Medulla oblongata (tissue), 1 donor: ENCODE results near the gene PSD2.

Experiments
- DNase-seq: peaks from one replicate; pipeline ENCODE4 v3.0.0-alpha.2; 2015; ENCODE audit errors: extremely low spot score

PSD2 gene

DNA sequence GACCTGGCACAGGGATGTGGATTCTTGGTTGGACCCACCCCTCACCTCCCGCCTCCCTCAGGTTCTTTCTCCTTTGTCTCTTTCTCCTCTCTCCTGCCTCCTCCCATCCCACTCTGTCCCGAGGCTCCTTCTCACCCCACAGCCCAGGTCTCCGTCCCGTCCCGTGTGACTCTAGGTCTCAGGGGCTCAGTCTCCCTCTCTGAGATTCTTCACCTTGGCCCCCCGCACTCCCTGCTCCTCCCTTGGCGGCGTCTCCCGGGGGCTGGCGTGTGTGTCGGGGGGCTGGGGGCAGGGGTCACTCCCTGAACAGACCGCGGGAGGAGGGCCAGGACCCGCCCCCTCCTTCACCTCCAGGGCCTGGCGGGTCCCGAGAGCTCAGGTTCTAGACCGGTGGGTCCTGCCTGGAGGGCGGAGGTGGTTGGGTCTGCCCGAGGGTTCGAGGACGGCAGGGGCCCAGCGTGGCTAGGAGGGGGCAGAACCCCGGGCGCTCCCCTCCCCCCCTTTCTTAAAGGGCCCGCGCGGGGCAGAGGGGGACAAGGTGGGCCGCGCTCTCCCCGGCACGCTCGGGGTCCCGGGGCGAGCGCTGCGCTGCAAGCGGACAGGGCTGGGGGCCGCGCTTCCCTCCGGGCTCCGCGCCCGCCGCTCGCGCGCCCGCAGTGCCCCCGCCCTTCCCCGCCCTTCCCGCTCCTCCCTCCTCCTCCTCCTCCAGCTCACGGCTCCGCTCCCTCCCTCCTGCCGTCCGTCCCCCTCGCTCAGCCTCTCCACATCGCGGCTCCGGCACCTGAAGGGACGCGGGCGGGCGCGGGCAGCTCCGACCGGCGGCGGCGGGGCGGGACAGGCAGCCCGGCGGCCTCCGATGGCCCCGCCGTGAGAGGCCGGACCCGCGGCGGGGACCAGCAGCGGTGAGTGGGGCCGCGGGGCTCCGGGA, at the start of gene PSD2:
TSS of gene PSD2 (plus strand) at position 735 of the 928 bp plus-strand sequence. CDS start 13,633 bp downstream, outside the sequence.
- peak; percentile 46 for DNase-seq

DNA sequence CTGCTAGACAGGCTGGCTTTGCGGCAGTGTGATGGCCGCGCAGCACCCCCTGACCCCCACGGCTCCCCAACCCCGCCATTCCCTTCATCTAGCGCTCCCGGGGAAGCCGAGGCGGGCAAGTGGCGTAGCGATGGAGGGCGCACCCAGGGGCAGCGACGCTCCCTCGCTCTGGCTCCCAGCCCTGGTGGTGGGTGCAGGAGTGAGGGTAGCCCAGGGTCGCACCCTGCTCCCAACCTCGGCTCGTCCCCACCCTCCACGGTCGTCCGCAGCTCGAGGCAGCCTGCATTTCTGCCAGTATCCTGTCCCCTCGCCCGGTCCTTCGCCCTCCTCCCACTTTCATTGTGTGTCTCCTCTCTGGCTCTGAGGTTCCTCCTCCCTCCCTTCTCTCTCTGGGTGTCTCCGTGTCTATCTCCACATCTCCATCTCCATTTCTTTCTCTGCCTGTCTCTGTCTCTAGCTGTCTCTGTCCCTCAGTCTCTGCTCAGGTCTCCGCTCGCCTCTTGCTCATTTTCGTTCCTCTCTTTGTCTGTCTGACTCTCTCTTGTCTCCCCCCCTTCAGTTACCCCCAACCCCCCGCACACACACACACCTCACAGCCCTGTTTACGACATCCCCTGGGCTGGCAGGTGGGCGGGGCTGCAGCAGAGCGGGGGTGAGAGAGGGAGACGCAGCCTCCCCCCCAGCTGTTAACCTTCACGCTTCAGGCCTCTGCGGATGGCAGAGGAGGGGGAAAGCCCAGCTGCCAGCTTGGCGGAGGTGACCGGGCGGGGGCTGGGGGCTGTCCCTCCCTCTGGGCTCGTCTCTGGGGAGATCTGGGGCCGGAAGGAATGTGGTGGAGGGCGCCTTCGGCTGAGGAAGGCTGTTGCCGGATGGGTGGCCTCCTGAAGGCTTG, 48.7 kb upstream of the PSD2 start:
- DNase-seq, result peak; percentile 56

DNA sequence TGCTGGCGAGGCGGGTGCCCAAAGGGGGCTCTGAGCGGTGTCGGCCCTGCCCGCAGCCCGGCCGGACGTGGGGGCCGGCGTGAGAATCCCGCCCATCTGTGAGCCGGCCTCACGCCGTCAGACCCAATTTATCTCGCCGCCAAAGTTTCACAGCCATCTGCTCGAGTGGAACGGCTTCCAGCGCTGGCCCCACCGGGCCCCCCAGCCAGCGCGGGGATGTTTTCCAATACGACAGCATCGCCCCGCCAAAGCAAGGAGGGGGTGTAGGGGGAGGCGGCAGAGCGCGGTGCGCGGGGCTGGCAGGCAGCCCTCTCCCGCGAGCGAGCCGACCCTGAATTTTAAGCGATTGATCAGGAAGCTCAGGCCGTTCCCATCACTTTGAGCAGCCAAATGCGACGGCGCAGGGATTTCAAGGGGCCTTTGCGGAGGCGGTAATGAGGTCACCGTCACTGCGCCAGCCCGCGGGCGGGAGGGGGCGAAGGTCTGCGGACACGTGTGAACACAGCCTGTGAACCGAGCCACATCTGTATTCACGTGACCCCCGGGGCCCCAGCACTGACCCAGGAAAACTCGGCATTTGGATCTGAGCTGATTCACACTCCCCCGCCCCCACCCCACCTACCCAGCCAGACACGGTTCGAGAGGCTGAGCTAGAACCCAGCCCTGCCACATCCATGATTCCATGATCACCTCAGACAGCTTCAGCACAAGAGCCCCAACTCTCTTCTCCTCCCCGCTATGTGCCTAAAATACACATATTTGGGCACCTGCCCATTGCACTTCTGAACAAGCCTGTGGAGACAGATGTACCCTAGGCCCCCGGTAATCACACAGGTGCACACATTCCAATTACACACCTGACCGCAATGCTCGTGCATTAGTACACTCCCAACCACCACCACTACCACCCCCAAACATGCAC, 47.8 kb upstream of the PSD2 start:
- peak; percentile 53 for DNase-seq

DNA sequence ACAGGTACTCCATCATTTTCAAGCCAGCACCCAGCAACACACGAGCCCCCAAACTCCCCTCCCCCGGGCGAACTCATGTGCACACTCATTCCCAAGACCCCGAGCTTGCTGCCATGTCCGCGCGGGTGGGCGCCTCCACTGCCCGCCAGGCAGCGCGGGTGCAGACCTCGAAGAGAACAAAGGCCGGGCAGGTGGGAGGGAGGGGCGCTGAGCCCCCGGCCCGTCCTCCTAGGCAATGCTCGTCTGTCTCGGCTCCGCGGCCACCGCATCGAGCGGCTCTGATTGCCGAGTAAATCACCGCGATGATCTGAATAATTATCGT, 47.1 kb upstream of the PSD2 start:
- no peak for DNase-seq

DNA sequence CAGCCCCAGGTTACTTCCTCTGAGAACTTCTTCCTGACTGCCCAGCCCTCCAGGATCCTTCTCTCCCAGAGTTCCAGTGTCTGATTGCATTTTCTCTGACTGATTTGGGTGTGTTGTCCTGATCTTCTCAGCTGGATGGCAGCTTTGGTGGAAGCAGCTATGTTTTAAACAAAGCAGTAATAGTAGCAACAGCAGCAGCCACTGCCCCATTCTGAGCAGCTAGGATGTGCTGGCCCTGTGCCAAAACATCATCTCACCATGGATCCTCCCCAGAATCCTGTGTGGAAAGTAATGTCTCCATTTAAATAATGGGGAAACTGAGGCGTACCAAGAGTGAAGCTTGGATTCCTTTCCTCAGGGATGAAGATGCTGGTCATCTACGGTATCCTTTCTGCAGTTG, 46.4 kb upstream of the PSD2 start:
- DNase-seq, result no peak

DNA sequence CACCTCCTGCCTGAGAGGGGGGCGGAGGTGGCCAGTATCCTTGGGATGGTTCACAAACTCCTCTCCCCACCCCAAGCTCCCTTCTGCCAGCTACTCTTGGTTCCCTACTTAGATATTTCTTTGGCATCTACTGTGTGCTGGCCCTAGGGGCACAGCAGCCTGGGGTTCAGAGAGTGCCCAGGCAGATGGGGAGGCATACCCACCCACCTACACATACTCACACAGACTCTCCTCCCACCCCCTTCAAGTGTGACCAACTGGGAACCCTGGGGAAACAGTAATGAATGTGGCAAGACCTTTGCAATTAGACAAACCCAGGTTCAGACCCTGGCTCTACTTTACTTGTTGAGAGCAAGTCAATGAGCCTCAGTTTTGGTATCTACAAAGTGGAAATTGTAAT, 44.4 kb upstream of the PSD2 start:
- no peak for DNase-seq

DNA sequence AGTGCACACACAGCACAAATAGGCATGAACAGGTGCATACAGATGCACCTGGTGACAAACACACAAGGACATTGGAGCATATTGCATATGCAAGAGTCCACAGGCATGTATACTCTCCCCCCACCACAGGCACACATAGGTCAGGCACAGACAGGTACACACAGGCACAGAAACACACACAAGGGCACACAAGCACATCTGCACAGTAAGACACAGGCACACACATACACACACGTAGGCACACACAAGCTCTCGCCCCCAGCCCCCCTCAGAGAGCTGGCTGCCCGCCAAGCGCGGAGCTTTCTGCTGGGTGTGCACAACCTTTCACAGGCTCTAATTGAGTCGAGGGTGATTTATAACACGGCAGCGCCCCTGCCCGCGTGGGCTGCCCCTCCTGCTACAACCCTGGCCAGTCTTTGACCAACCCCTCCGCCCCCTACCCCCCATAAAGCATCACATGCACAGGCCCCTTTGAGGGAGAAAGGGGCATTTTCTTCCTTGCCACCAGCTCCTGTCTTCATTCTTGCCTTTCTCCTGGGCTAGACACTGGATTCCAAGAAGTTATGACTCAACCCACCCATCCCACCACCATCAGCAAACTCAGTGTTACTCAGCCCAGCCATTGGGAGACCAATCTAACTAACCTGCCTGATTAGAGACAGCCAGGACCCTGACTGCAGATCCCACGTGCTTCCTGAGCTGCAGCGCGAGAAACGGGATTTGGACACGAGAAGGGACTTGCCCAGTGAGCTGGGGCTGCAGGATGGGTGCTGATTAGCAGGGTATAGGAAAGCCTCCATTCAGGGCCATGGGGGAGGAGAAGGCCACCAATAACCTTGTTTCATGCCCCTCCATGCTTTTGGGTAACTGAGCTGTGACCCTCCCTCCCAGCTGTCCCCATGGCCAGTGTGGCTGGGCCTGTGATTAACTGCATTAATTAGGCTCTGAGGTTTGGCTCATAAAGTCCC, 42.8 kb upstream of the PSD2 start:
- DNase-seq, result no peak

DNA sequence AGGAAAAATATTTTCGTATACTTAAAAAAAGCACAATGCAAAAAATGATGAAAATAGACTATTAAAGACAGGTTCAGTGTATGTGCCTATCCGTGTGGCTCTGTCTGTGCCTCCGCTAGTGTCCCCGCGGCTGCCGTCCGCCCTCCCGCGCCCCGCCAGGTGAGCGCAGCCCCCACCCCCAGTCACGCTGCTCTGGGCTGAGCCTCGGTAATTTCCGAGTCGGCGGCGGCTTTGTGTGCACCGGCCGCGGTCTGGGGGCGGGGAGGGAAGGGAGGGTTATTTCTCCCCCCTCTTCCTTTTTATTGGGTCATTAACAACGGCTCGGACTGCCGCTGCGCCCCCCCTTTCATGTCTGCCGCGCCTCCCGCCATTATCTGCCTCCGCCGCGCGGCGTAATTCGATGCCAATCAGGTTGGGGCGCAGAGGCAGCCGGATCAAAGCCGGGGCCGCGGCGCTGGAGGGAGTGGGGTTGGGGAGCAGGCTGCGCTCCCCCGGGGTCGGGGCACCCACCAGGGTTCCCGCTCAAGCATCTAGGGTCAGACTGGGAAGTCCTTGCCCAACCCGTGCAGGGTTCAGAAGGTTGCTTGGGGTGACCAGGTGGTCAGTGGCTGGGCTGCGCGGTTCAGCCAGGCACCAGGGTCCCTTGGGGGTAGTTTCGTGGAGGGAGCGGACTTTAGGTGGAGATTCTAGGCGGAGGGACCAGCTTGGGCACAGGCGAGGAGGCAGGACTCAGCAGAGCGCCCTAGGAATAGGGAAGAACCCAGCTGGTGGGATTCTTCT, 39.5 kb upstream of the PSD2 start:
- no peak for DNase-seq

DNA sequence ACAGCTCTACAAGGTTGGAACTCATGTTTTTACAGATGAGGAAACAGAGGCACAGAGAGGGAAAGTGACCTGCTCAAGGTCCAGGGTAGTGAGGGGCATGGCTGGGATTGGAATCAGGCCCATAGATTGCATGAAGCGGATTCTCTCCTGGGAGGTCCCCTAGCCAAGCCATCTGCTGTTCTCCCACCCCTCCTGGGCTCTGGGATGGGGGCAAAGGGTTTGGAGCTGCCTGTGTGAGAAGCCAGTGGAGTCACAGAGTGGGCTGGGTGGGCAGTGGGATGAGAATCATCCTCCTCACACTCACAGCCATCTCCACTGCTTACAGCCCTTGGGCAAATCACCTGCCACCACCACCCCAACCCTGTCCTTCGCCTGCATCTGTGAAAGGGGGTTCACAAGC, 38.6 kb upstream of the PSD2 start:
- no peak for DNase-seq

DNA sequence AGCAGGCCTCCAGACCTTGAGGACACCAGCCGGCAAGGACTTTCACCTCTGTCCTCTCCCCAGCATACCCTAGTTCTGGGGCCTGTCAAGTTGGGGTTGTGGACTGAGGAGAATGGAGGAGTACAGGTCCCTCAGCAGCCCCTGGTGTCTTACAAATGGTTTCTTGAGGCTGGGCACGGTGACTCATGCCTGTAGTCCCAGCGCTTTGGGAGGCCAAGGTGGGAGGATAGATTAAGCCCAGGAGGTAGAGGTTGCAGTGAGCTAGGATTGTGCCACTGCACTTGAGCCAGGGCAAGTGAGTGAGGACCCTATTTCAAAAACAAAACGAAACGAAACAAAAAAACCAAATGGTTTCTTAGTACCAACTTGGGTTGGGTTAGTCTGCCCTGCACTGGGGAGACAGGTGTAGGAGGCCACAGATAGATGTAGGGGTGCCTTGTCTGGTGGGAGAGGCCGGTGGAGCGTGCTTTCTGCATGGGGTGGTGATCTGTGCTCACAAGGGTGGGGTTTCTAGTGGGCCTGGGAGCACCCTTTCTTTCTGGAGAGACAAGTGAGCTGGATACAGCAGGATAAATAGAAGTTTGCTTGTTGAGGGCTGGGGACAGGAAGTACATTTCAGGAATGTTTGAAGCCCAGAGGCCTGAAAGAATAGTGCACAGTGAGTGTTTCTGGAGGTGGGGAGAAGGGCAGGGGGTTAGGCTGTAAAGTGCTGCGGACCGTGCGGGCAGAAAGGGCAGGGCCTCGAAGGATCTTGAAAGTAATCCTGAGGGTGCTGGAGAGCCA, 37.7 kb upstream of the PSD2 start:
- DNase-seq, result no peak

DNA sequence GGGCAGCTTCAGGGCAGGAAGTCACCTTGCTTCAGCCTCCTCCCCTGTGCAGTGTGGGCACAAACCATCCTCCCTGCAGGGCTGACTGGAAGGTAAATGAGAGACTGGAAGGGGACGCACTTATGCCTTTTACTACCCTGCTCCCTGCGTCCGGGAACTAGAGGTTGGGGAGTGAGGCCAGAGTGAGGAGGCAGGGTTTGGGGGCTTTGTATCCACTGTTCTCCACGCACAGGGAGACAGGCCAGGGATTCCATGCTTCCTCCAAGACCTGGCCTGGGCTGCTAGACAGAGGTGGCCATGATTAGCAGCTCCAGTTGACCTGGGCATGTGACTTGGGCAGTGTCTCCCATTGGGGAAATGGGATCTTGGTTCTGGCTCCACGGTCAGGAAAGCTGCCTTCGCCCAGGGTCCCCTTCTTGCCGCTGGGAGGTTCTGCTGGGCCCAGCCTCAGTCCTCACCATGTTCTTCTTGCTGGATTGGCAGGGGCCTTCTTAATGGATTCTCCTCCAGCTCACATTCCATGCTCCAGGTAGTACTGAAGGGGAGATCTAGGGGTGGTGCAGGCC, 37.0 kb upstream of the PSD2 start:
- DNase-seq, result no peak

DNA sequence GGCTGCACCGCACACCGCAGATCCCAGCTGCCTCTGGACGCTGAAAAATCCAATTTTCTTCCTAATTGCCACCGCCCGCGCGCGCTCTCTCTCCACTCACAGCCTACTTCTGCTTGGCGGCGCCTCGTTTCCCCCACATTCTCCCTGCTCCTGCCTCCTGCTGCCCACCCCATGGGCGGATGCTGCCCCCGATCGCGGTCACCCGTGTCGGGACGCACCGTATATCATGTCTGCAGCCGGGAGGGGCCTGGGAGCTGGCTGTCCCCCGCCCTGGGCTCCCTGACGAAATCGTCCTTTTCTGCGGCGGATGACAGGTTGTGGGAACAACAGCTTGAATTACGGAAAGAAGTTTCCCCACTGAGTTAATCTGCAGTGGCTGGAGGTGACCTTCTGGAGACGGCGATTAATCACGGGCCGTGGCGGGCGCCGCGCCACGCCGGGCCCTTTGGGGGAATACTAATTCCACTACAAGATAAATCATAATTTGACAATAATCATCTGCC, 36.3 kb upstream of the PSD2 start:
- no peak for DNase-seq

DNA sequence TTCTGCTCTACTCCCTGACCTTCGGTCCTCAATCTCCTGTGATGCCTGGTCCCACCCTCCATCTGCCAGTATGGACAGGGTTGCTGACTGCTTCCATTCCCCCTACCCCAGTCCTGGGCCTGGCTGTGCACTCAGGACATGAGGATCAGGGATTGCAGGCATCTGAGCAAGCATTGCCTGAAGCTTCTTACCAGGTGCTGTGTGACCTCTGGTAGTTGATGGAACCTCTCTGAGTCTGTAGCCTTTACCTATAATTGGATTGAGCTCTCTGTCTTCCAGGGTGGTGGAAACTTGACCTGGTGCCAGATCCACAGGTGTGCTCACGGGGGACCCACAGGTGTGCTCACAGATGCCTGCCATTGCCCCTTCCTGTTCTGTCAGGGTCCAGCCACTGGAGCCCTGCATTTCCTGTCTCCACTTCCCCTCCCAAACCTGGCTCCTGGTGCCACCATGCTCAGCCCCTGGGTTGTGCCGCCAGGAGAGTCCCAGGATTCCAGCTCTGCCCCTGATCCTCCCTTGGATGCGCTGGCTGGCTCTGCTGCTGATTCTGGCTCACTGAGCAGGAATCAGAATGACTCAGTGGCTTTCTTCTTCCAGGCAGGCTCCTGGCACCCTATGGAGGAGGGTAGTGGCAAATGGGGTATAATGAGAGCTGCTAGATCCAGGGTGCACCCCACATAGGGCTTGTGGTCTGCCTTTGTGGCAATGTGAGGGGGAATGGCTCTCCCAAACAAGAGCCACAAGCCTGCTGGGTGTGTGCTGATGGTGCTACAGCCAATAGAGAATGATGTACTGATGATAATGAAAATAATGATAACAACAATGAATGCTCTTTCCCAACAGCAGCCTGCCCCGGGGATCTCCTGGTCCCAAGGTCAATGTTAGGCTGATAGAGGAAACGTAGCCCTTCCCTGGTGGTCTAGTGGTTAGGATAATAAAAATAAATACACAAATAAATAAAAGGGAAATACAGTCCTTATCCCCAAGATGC, 35.2 kb upstream of the PSD2 start:
- DNase-seq, result peak; percentile 52

DNA sequence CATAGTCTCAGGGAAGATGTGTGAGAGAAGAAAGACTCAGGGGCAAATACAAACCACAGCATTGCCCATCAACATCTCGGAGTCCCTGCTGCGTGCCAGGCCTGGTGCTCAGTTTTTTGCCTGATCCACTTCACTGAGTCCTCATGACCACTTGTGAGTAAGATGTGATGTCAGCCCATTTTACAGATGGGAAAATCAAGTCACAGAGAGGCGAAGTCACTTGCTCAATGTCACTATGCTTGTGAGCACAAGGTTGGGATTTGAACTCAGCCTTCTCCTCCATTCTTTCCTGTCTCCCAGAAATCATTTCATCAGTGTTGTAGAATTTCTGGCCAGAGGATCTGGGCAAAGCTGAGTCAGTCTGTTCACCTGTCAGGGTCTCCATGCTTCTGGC, 34.6 kb upstream of the PSD2 start:
- DNase-seq, result no peak

DNA sequence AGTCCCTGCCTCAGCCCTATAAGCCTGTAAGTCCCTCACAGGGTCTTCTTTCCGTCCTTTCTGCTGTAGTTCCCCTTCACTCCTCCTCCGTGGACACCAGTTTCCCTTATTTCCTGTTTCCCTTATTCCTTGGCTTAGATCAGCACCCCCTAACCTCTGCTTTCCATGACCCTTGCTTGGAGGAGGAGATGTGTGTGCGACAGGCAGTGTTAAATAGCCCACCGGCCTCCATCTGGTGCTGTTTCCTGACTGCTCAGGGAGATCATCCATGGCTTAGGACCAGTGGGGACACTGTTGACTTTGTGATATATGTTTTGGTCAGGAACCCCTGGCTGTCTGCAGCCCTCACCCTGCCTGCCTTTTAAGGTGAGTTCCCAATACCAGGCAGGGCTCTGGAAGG, 34.1 kb upstream of the PSD2 start:
- DNase-seq, result no peak

DNA sequence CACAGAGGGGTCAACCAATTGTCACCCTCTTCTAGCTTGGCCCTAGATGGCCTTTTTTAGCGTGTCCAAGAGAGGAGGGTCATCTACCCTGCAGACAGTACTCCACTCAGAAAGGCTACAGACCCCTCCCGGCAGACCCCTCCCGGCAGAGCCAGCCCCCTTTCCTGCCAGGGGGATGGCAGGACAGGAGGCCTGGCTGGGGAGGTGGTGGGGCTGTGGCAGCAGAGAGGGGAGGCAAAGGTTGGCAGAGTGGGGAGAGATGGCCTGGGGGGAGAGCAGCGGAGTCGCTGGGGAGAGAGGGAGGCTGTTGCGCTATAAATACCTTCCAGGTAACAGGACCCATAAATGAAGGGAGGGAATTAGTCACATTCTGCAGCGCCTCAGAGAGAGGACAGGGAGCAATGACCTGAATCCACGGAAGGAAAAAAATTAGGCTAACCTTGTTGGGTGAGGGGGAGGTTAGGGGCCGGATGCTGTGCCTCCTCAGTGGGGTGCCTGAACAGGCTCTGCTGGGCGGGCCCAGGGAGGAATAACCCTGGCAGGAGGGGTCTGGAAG, 32.9 kb upstream of the PSD2 start:
- DNase-seq, result no peak
